Adrenal gland (tissue), 5 donors: Measurements from ENCODE around the gene BCAS2.

Experiments
- POLR2A ChIP-seq, 2 donors: fragments of 450-650 bp; IDR thresholded peaks; one replicate each; pipeline ENCODE4 v1.6.1; 2017; ENCODE audit warnings: antibody characterized with exemption in 2 of 2, mild to moderate bottlenecking in 2 of 2, moderate library complexity in 1 of 2
- TF ChIP-seq, protein P1 (sequence below), 6 experiments: fragments of 450-650 bp in 4 of 6; fragments of 200-600 bp in 2 of 6; sonication (generic) in 1 of 6; IDR thresholded peaks; 1 replicate in 5 of 6; 2 replicates in 1 of 6; pipeline versions ENCODE4 v1.5.1 to v1.8.0; 2016 to 2021; ENCODE audit warnings: antibody characterized with exemption in 6 of 6, mild to moderate bottlenecking in 2 of 6, moderate library complexity in 1 of 6
- donor health status: DM: no; HTN: no; CAD: no.

DNA sequence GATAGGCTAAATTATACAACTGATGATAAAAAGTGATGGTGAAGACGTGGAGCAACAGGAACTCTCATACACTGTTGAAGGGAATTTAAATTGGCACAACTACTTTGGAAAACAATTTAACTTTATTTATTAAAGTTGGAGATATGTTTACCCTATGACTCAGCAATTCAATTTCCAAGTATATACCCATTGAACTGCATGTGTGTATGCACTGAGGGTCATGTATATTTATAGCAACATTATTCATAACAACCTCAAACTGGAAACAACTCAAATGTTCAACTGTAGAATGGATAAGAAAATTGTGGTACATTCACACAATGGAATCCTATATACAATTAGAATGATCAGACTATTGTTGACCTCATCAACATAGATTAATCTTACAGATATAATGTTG, 16.5 kb upstream of the BCAS2 start:
- TF ChIP-seq, protein P1, sequence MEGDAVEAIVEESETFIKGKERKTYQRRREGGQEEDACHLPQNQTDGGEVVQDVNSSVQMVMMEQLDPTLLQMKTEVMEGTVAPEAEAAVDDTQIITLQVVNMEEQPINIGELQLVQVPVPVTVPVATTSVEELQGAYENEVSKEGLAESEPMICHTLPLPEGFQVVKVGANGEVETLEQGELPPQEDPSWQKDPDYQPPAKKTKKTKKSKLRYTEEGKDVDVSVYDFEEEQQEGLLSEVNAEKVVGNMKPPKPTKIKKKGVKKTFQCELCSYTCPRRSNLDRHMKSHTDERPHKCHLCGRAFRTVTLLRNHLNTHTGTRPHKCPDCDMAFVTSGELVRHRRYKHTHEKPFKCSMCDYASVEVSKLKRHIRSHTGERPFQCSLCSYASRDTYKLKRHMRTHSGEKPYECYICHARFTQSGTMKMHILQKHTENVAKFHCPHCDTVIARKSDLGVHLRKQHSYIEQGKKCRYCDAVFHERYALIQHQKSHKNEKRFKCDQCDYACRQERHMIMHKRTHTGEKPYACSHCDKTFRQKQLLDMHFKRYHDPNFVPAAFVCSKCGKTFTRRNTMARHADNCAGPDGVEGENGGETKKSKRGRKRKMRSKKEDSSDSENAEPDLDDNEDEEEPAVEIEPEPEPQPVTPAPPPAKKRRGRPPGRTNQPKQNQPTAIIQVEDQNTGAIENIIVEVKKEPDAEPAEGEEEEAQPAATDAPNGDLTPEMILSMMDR (IDR thresholded peaks at IDR 0.05), result no peak
- TF ChIP-seq POLR2A (IDR thresholded peaks at IDR 0.05), result no peak
